OCI-LY3 (cell line): ENCODE measurements around the gene WWOX.

Source experiments
- CTCF ChIP-seq: fragments of 200-600, 300-600 bp; sonication (generic); IDR thresholded peaks from 2 replicates; pipeline ENCODE4 v1.5.1; 2014; ENCODE audit warnings: antibody characterized with exemption, low read length, low read depth
- EZH2phosphoT487 ChIP-seq: fragments of 200-600 bp; shearing (Covaris generic); IDR thresholded peaks from 2 replicates; pipeline ENCODE4 v1.6.1; 2018; ENCODE audit warnings: antibody characterized with exemption, mixed run types, low read depth

GRCh38 chr16:79127766-79128165 lies 1028.3 kb downstream of the WWOX start:
- no peak for TF ChIP-seq CTCF
- TF ChIP-seq EZH2phosphoT487: no peak
